GM04503 (cell line): ENCODE data around the gene SLAMF8.

ENCODE experiments used
- DNase-seq: peaks from one replicate; pipeline ENCODE4 v3.0.0-alpha.2; 2012; ENCODE audit warnings: low read depth

SLAMF8 gene

DNA sequence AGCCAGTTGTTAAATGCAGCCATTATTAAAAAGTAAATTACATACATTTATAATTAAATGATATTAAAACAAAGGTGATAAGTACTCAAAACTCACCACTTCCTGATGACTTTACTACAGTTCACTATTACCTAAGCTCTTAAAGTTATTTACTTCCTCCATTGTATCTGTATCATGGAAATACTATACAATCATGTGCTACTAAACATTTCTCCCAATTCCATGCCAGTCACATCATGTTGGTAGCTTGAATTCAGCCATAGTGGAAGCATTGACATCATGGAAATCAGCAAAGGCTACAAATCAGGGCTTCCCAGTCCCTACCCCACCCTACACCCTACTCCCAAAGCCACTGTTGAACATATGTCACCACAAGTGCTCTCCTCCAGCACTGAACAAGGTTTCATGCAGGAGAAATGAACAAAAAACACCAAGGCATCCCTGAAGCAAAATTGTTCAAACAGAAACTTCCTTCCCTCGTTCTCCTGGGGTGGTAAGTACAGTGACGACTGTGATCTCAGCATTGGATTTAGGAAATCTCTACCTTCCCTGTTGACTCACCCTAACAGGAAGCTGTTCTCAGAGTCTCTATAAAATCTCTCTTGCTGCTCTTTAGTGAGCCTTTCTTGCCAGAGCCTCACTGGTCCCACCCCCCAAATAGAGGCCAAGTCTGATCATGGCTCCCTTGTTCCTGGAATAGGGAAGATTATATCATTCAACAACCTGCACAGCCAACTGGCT is 23.1 kb downstream of the SLAMF8 start:
- no peak for DNase-seq

DNA sequence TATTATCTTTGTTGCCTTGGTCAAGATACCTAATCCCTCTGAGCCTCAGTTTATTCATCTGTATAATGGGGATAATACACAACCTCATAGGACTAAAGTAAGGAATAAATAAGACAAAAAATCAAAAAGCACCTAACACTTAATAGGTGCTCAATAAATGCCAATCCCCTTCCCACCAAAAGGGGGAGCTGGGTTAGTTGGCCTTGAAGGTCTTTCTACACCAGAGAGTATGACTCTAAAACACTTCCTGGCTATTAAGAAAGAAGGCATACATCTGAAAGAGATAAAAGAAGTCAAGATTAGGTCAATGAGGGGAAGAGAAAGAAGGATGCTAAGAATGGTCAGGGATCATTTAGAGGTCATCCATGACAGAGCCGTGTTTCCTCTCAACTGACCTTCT is 24.7 kb downstream of the SLAMF8 start:
- DNase-seq: no peak

DNA sequence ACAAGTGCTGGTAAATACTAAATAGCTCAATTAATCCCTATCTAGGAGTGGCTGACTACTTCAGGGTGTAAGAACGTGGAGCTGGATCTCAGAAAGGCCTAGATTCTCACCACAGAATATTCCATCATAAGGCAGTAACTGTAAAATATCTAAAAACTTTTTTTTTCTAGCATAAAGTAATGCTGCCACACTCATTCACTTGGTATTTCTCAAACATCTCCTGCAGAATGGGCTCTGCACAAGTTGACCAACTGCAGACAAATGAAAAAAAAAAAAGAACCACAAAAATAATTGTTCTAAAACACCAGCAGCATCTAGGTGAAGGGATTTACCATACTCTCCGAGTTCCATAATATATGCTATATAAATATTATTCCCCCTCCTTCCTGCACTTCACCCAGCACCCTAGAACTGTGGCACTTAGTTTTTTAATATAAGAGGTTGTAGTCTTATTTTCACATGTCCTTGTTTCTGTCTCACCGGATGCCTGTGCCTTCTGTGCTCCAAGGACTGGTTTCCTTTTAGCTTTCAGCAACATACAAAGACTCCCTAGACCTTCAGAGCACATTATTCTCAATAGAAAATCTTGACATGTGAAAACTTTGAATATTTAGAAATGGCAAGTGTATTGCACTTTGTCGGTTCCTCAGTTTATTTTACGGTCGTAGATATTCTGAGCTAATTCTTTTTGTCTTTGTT is 26.9 kb downstream of the SLAMF8 start:
- DNase-seq: peak; percentile 34

DNA sequence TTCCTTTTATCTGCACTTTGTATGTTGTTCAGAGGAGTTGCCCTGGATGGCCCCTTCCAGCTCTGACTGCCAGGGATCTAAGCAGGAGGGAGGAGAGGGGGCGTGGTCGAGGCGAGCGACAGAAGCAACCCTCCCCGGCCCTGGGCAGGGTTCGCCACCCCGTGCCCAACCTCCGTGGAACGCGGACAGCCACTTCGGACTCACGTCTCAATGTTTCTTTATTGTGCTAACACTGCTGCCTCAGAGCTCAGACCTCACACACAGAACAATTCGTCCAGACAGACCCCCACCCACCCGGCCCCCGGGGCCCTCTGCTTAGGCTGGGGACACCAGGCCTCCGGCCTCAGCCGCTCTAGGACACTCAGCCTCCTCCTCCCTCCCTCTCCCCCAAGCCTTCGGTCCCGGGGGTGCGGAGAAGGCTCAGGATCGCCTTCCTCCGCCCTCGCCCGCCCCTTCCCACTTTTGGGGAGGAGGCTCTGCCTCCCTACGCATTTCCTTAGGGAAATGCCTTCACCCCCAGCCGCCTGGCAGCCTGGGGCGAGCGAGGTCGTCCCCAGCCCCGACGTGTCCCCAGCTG is 27.5 kb downstream of the SLAMF8 start:
- DNase-seq: no peak

DNA sequence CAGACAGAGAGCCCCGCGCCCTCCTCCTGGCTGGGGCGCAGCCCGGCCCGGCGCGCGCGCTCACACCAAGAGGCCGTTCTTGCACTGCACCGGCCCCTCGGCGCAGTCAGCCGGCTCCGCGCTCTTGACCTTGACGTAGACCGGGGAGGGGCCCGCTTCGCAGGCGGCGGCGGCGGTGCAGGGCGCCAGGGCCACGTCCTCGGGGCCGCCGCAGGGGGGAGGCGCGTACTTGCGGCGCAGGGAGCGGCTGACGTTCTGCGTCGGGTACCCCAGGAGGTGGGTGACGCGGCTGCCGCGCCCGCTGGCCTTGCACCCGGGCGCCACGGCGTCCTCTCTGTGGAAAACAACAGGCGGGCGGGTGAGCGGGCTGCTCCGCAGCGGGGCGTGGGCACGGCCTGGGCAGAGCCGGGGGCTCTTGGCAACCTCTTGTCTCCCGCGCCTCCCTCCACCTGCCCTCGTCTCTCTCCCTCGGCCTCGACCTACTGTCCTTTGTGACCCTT is 28.1 kb downstream of the SLAMF8 start:
- peak; percentile 29 for DNase-seq

DNA sequence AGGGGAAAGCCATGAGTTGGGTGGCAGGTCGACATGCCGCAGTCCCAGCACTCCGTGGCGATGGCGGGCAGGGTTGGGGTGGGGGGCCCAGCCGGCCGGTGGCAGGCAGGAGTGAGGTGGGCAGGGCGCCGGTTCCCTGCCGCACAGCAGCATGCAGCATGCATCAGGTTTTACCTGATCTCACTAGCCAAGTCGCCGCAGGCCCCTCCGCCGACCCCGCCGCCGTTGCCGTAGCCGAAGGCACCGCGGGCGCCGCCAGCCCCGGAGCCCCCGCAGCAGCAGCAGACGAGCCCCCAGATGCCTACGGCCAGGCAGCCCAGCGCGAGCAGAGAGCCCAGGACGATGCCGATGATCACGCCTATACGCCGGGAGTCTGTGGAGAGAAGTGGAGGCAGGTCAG is 29.0 kb downstream of the SLAMF8 start:
- DNase-seq: no peak

DNA sequence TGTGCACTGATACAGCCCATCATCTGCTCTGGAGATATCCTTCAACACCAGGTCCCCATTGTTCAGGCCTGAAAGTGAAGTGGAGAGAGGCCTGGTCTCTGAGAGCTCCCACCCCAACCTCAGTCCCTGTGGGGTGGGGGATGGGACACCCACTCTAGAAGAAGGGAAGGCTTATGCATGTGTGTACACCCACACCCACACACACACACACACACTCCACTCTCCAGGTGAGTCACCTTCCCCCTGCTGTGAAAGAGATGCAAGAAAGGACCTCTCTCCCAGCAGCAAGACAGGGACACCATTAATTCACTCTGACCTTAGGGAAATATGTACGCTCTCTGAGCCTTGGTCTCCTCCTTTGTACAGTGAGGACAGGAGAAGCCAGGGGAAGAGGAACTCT is 29.9 kb downstream of the SLAMF8 start:
- no peak for DNase-seq

DNA sequence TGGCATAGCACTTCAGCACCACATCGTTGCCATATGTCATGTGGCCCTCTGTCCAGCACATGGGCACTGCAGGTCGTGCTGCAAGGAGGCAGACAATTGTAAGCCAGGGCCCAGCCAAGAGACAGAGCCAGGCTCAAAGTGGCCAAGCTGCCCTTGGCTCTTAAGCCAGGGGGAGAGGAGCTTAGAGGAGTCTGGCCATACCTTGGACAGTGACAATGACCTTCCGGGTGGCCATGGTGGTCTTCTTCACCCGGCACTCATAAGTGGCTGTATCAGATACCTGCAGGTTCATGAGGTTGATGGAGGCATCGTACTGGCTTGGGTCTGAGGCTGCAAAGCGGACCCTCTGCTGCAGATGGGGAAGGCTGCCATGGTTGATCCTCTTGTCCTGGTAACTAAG is 31.2 kb downstream of the SLAMF8 start:
- DNase-seq: no peak

DNA sequence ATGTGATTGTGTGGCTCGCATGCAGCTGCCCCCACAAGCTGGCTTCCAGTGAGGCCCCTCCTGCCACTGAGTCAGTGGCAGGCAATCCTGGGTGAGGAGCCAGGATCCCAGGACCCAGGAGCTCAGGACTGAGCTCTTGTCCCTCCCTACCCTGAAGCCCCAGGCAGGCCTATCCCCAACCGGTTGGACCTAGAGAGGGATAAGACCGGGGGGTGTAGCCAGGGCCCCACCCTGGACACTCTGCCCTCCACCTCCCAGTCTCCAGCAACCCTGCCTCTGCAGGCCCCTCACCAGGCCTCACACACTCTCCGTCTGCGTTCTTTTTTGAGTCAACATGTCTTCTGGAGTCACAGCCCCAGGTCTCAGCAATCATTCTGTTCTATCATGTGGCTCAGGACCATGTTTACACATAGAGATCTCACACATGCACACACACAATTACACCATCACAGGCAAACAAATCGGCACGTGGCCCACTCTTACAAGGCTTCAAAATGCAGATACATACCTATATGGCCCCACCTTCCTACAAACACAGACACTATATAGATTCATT is 33.2 kb downstream of the SLAMF8 start:
- no peak for DNase-seq

DNA sequence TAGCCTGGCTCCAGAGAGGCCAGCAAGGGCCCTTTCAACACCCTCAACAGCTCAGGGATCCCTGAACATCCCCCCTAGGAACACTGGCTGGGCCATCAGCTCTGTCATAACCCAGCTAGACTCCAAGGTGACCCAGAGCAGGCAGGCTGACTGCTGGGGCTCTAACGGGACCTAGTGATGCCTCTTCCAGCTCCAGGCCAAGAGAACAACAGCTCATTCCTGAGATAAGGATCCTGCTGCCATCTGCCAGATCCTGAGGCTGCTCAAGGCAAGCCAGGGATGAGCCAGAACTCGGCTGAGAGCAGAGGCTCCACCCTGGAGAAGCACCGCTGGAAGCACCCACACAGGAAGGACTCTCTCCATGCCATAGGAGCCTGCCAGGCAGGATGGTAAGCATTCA is 33.8 kb downstream of the SLAMF8 start:
- no peak for DNase-seq

DNA sequence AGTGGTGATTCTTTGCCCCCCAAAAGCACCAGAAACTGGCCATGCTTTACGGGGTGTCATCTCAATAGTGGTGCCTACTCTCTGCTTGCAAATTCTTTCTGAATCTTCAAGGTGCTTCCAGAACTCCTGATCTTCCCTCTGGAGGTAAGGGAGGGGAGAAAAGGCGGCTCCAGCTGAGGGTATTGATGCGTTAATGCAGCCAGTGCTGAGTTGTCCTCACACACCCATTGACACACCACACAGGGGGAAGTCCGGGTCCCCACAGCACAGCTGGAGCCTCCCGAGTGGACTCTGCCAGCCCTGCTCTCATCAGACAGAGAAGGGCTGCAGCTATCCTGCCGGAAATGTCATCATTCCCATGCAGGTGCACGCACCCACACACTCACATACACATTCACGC is 34.5 kb downstream of the SLAMF8 start:
- DNase-seq: no peak

DNA sequence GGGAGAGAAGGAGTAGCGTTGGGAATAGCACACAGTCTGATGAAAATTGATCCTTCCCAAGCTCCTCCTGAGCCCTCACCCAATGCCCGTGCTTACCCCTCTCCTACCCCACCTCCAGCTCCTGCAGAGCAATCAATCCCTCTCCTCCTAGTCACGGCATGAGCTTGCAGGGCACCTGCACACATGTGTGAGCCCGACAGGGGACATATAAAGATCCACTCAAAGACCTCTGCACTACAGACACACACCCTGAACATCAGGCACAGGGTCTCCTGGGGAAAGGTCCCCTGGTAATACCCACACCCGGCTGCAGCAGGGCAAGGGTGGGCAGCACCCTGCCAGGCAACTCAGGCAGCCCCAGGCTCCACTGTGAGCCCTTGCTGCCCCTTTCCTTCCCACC is 35.4 kb downstream of the SLAMF8 start:
- no peak for DNase-seq

DNA sequence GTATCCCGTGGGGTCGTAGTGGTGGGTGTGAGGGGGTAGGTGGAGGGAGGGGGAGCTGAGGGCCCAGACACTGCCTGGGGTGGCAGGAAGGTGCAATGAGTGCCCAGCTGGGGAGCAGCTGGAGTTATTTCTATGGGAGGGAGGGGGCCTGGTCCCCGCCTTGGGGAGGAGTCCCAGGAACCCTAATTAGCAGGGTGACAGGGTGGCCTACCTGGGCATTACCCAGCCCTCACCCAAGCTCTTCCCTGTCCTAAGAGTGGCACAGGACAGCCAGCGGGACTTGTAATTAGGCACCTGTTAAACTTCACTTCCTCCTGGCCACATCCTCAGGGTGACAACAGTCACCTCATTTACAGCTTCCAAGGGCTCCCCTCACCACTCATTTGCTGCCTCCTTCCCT is 35.9 kb downstream of the SLAMF8 start, which contains the start of gene VSIG8:
Gene VSIG8 (minus strand): TSS at position 101 of the 400 bp plus-strand sequence. CDS start 136 bp downstream, outside the sequence.
- DNase-seq: no peak

DNA sequence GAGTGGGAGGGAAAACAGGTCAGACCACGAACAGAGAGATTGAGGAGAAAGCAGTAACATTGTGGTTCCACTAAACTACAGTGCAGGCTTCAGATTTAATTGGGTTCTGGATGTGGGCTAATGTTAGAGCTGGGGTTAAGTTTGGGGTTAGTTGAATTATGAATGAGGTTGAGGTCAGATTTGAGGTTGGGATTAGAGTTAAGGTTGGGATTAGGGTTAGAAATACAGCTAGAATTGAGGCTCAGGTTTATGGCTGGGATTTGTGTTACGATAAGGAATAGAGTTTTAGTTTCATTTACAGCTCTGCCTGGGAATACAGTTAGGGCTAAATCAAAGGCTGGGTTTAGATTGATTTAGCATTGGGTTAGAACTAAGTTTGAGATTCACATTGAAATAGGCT is 37.6 kb downstream of the SLAMF8 start:
- no peak for DNase-seq

DNA sequence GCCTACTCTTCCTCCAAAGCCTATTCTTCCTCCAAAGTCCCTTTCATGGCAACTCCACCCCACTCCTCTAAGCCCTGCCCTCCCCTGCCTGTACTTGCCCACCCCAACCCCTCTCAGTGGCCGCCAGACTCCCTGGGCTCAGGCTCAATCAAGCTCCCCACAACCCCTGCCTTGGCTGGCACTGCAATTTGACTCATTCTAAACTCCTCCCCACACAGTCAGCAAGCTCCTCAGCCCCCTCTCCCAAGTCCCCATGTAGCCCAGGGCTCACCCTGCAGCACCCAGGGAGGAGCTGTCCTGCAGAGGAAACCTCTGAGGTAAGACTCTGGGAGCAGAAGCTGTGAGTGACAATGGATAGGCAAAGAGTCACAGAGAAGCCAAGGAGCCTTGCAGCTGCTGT is 39.4 kb downstream of the SLAMF8 start:
- no peak for DNase-seq

DNA sequence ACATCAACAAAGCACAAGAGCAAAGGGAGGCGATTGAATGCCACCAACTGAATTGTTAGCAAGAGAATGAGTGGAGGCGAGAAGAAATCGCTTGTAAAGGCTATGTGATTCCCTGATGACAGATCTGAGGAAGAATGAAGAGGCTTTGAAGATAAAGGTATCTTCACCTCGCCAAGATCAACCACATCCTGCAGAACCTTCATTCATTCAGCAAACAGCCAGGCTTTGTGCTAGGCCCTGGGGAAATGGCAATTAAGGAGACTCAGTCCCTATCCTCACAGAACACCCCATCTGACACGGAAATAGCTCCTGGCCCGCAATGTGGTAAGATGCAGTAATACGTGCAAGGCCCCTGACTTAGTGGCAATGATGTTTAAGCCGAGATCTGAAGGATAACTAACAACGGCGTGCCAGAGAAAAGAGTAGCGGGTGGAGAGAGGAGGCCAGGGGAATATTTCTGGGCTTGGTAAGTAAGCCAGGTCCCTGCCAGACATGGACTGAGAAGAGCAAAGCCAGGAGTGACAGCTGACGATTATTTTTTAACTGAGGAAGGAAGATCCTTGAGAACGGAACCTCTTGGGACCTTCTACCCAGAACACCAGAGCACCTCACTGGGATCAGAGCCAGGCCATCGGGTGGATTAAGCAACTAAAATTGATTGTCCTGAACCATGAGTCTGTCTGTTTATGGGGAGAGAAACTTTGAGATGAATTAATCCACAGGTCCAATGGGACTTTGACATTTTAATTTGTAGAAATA is 40.4 kb downstream of the SLAMF8 start:
- DNase-seq: no peak

DNA sequence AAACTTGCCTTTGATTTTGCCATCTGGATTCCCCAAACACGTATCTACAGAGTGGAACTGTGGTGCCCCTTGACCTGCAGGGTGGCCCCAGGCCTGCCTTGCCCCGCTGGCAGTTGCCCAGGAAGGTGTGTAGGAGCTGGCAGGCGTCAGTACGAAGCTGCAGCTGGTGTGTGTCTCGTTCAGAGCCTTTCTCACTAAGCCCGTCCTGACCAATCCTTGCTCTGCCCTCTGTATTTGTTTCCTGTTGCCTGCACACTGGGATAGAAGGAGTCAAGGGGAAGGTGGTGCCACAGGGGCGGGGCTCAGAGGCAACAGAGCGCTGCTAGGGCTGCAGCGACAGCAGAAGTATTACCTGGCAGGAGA is 41.0 kb downstream of the SLAMF8 start:
- DNase-seq: no peak

DNA sequence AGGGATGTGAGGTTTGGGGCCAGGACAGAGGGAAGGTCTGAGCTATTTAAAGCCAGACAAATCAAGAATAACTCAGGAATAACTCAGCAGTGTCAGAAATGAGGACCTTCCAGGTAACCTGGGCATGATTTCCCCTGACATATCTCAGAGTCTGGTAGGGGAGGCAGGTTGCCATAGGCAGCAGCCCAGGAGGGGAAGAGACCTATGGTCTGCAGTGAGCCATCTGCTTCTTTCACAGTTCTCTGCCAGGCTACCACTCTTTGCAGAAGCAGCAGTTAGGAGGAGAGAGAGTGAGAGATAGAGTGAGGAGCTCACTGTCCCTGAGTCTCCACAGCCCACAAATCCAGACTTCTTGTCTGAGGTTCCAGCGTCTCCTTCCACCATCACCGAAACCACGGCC is 42.1 kb downstream of the SLAMF8 start:
- DNase-seq: no peak

DNA sequence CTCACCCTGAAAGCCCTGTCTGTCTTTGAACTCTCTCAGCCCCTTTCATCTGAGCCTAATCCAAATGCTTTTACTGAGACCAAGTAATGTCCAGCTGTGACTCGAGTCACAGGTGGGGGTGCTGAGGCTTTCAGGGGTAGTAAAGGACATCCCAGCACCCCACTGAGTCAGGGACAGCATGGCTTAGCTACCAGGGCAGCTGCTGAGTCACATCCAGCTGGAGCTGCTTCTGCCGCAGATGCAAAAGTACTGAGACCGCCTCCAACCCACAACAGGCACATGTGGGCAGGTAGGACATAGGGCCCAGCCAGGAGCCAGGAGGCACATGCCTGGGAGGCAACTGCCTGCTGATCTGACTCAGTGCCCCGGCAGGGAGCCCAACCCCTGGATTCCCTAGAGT is 42.5 kb downstream of the SLAMF8 start:
- DNase-seq: no peak

DNA sequence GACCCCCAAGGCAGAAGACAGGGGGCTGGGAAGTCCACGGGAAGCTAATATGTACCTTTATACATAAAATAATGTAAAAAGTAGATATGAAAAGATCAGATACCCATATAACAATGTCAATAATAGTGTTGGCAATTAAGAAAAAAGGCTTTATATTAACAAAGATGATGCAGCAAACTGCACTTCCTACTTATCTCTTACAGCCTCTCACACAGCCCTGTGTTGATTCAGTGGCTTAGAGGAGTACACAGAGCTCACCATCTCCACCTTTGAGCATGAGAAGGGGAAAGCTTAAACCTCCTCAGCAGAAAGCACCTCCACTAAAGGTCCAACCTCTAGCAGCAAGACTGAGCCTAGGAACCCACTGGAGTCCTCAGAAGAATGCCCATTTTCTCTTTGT is 42.9 kb downstream of the SLAMF8 start:
- DNase-seq: no peak

DNA sequence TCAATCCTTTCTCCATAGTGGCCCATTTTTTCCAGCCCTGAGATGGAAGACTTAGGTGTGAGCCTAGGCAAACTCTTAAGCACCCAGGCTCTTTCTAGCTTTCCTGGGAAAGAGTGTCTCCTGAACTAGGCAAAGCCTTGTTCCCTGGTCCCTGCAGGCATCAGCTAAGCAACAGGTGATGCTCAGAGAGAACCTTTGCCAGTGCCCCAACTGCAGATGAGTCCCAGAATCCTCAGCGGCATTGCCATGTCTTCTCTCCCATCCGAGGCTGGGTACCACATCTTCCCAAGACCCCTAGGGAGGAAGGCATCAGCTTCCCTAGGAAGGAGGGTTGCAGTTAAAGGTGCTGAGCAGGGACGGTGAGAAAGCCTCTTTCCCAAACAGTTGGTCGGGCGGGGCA is 44.0 kb downstream of the SLAMF8 start:
- no peak for DNase-seq

DNA sequence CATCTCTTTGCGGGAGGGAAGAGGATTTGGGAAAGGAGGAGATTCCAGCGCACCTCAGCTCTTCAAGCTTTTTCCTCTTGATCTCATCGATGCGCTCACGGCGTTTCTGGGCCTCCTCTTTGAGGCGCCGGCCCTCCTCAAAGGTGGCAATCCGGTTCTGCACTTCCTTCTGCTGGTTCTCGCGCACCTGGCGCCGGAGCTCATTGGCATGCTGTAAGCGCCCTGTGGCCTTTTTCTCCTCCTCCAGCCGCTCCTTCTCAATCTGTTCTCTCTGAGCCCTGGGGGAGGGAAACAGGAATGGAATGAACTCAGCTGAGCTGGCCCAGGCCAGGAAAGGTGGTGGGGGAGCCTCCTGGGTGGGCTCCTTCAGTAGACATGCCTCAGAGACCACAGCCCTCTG is 46.2 kb downstream of the SLAMF8 start:
- no peak for DNase-seq
